Middle frontal gyrus (tissue), 1 donor: ENCODE data around the gene AVEN.

ENCODE experiments used
- DNase-seq: peaks from one replicate; pipeline ENCODE4 v3.0.0-alpha.2; 2015; ENCODE audit warnings: low spot score; ENCODE audit errors: extremely low spot score

Gene AVEN

GRCh38 chr15:33915571-33916407, 123.2 kb downstream of the AVEN start:
- no peak for DNase-seq

GRCh38 chr15:33913459-33913858, 125.5 kb downstream of the AVEN start:
- DNase-seq, result no peak

GRCh38 chr15:33912326-33912725, 126.7 kb downstream of the AVEN start:
- DNase-seq, result no peak

- DNase-seq, result no peak
Observed at GRCh38 chr15:33910741-33911140, 128.3 kb downstream of the AVEN start.

GRCh38 chr15:33908406-33908805, 130.6 kb downstream of the AVEN start:
- DNase-seq, result no peak

- DNase-seq, result no peak
Observed at GRCh38 chr15:33907326-33907725, 131.7 kb downstream of the AVEN start.

- DNase-seq, result no peak
Observed at GRCh38 chr15:33903661-33904060, 135.3 kb downstream of the AVEN start.

GRCh38 chr15:33902043-33902442, 137.0 kb downstream of the AVEN start:
- DNase-seq, result no peak

- DNase-seq, result no peak
Observed at GRCh38 chr15:33894193-33894592, 144.8 kb downstream of the AVEN start.

- DNase-seq, result no peak
Observed at GRCh38 chr15:33888176-33888575, 150.8 kb downstream of the AVEN start.

GRCh38 chr15:33882921-33883320, 156.1 kb downstream of the AVEN start:
- no peak for DNase-seq

- DNase-seq, result no peak
Observed at GRCh38 chr15:33874156-33874555, 164.8 kb downstream of the AVEN start.

- no peak for DNase-seq
Observed at GRCh38 chr15:33872416-33873106, 166.4 kb downstream of the AVEN start.

- no peak for DNase-seq
Observed at GRCh38 chr15:33871980-33872379, 167.0 kb downstream of the AVEN start.

GRCh38 chr15:33866101-33866737, 172.8 kb downstream of the AVEN start:
- no peak for DNase-seq

- DNase-seq, result no peak
Observed at GRCh38 chr15:33865416-33865815, 173.6 kb downstream of the AVEN start.

- no peak for DNase-seq
Observed at GRCh38 chr15:33864360-33865075, 174.5 kb downstream of the AVEN start.

- DNase-seq, result no peak
Observed at GRCh38 chr15:33860754-33861153, 178.2 kb downstream of the AVEN start.

- DNase-seq, result no peak
Observed at GRCh38 chr15:33859992-33860545, 178.9 kb downstream of the AVEN start.

- DNase-seq, result no peak
Observed at GRCh38 chr15:33858836-33859235, 180.2 kb downstream of the AVEN start.

- DNase-seq, result no peak
Observed at GRCh38 chr15:33857726-33858125, 181.3 kb downstream of the AVEN start.
